ENCODE results near the gene E2F4. TPM values are rescaled to one million over a fixed set of nuclear protein-coding genes. Genes with fewer than 3 reads are reported as not detected.

E2F4 gene
- total RNA-seq, 1 experiment from 2014 or later: 81.0 TPM

- no peak for TF ChIP-seq CTCF (IDR thresholded peaks at IDR 0.05; ENCODE audit: unreplicated experiment)
- Mint-ChIP-seq H3K9me3 (ENCODE audit: unreplicated experiment) (no peaks in the 10 kb centered on the region), H3K27me3 (ENCODE audit: insufficient read depth, unreplicated experiment) (no peaks in the 10 kb centered on the region), H3K4me3 (ENCODE audit: unreplicated experiment) (peak overlapping the region; percentile 81), H3K27ac (ENCODE audit: low read depth, unreplicated experiment) (peak overlapping the region; percentile 79), H3K4me1 (ENCODE audit: insufficient read depth, unreplicated experiment) (peaks cover 59% of the 10 kb centered on the region), H3K36me3 (ENCODE audit: insufficient read depth, unreplicated experiment) (peaks cover 30% of the 10 kb centered on the region)
- BruUV-seq (replicated peaks): no TSS peak
- intact Hi-C loops (cut with micrococcal nuclease): no loop called here
- POLR2A ChIA-PET: interaction anchor here (0.5 to 6.5 kb wide), 14 partner anchors 9 to 387 kb away, joined by 3 to 94 read pairs (median 8); partner anchors contain the start of genes E2F4, EXOC3L1, FBXL8 and FHOD1
- no peak for DNase-seq (ENCODE audit: unreplicated experiment)
- CTCF ChIA-PET: interaction anchor here (0.6 to 2.7 kb wide), 12 partner anchors 9 to 657 kb away, joined by 3 to 17 read pairs (median 4); partner anchors contain the start of genes ELMO3 and MATCAP1
Measured at GRCh38 chr16:67174706-67175231, 17.2 kb upstream of the E2F4 start.

- ChIA-PET CTCF (interaction anchor here (0.7 to 2.7 kb wide), 5 partner anchors 13 to 274 kb away, joined by 3 to 17 read pairs (median 3); partner anchors contain the start of genes ELMO3 and EXOC3L1), POLR2A (interaction anchor here (0.6 to 6.5 kb wide), 9 partner anchors 8 to 152 kb away, joined by 3 to 94 read pairs (median 8); partner anchors contain the start of genes E2F4, FBXL8, MATCAP1 and TMEM208)
- Mint-ChIP-seq H3K27ac (ENCODE audit: low read depth, unreplicated experiment) (no peak overlapping the region), H3K27me3 (ENCODE audit: insufficient read depth, unreplicated experiment) (no peaks in the 10 kb centered on the region), H3K4me1 (ENCODE audit: insufficient read depth, unreplicated experiment) (peaks cover 45% of the 10 kb centered on the region), H3K4me3 (ENCODE audit: unreplicated experiment) (no peak overlapping the region), H3K9me3 (ENCODE audit: unreplicated experiment) (no peaks in the 10 kb centered on the region), H3K36me3 (ENCODE audit: insufficient read depth, unreplicated experiment) (peaks cover 30% of the 10 kb centered on the region)
- no TSS peak for BruUV-seq (replicated peaks)
- no peak for TF ChIP-seq CTCF (IDR thresholded peaks at IDR 0.05; ENCODE audit: unreplicated experiment)
- intact Hi-C loops (cut with micrococcal nuclease): no loop called here
- no peak for DNase-seq (ENCODE audit: unreplicated experiment)
Measured at GRCh38 chr16:67176662-67177061, 15.3 kb upstream of the E2F4 start.

GRCh38 chr16:67177743-67178699 is 13.9 kb upstream of the E2F4 start:
- CTCF ChIA-PET: interaction anchor here (0.5 to 1.2 kb wide), 5 partner anchors 21 to 393 kb away, joined by 3 to 4 read pairs (median 3); partner anchors contain the start of gene ELMO3
- H3K27me3 Mint-ChIP-seq (ENCODE audit: insufficient read depth, unreplicated experiment): no peaks in the 10 kb centered on the region
- POLR2A ChIA-PET: interaction anchor here (0.5 to 6.5 kb wide), 11 partner anchors 8 to 369 kb away, joined by 3 to 94 read pairs (median 6); partner anchors contain the start of genes E2F4, FBXL8, NOL3 and TMEM208
- peaks cover 26% of the 10 kb centered on the region for H3K36me3 Mint-ChIP-seq (ENCODE audit: insufficient read depth, unreplicated experiment)
- H3K9me3 Mint-ChIP-seq (ENCODE audit: unreplicated experiment): no peaks in the 10 kb centered on the region
- DNase-seq (ENCODE audit: unreplicated experiment): peak; percentile 88
- no TSS peak for BruUV-seq (replicated peaks)
- peak overlapping the region; percentile 67 for H3K4me3 Mint-ChIP-seq (ENCODE audit: unreplicated experiment)
- H3K4me1 Mint-ChIP-seq (ENCODE audit: insufficient read depth, unreplicated experiment): peaks cover 39% of the 10 kb centered on the region
- peak overlapping the region; percentile 17 for H3K27ac Mint-ChIP-seq (ENCODE audit: low read depth, unreplicated experiment)
- intact Hi-C loops (cut with micrococcal nuclease): no loop called here
- no peak for TF ChIP-seq CTCF (IDR thresholded peaks at IDR 0.05; ENCODE audit: unreplicated experiment)

Measured in MCF 10A (cell line).